Ovary (tissue), 9 donors: ENCODE results near the gene ATP5PO. TPM values are rescaled to one million over a fixed set of nuclear protein-coding genes. Genes with fewer than 3 reads are reported as not detected.

Experiments used
- DNase-seq, 5 donors: peaks; one replicate each; pipeline ENCODE4 v3.0.0-alpha.2; 2019 to 2020
- H3K27ac ChIP-seq, 2 donors: fragments of 200-600 bp; one replicate each; pipeline versions ENCODE4 v1.5.1 to v1.8.0; 2019 to 2022
- H3K27me3 ChIP-seq: fragments of 200-600 bp; one replicate; pipeline ENCODE4 v1.8.0; 2022
- H3K36me3 ChIP-seq: fragments of 200-600 bp; sonication (generic); one replicate; pipeline ENCODE4 v1.5.1; 2019
- H3K4me1 ChIP-seq: one replicate; pipeline ENCODE4 v1.8.1; 2013; ENCODE audit warnings: mild to moderate bottlenecking, moderate library complexity; ENCODE audit not compliant: insufficient read depth
- H3K4me3 ChIP-seq: fragments of 200-600 bp; sonication (generic); one replicate; pipeline ENCODE4 v1.5.1; 2017
- H3K9me3 ChIP-seq, 2 donors: fragments of 200-600 bp in 1 of 2; sonication (generic) in 1 of 2; one replicate each; pipeline versions ENCODE4 v1.5.1 to v1.8.1; 2013 to 2019; ENCODE audit warnings: mild to moderate bottlenecking in 1 of 2, moderate library complexity in 1 of 2
- EP300 ChIP-seq: sonication (generic); formaldehyde crosslinking; IDR thresholded peaks from one replicate; pipeline ENCODE4 v1.6.1; 2017; ENCODE audit warnings: antibody characterized with exemption
- POLR2A ChIP-seq: fragments of 450-650 bp; IDR thresholded peaks from one replicate; pipeline ENCODE4 v1.6.1; 2017; ENCODE audit warnings: antibody characterized with exemption, mild to moderate bottlenecking, moderate library complexity
- WGBS, 3 donors: extraction: QIAGEN DNeasy Blood & Tissue Kit in 1 of 3; methylation state at CpG; one replicate each; pipeline versions ENCODE4 v1.1.5 to v1.1.7; 2013 to 2017; 5-methylcytosine and 5-hydroxymethylcytosine counted together
- intact Hi-C, 4 donors: fragments of 100-400 bp; cut with DNase I; formaldehyde crosslinking; loops; one replicate each; pipeline versions ENCODE4 v1.11.0 to v1.15.1; 2022 to 2023
- polyA plus RNA-seq, 2 donors: library from polyadenylated mRNA; stranded (reverse); fragments of 200-250 nt in 1 of 2; fragments of 350-450 nt in 1 of 2; fragmentation: Illumina TruSeq in 1 of 2; extraction: RNeasy Lipid Tissue Mini Kit (QIAGEN cat#74804) in 1 of 2; gene quantifications; one replicate each; pipeline ENCODE4 v1.2.3, GENCODE V29; 2013 to 2014
- total RNA-seq, 7 donors: library from RNA; depleted of rRNA in 2 of 7; stranded (reverse); fragments of >200 nt in 2 of 7; fragmentation: NEBNext Ultra II Directional in 3 of 7; extraction: Animal tissue kit (Norgen Biotek cat#: 25700) in 3 of 7; gene quantifications; one replicate each; pipeline versions ENCODE4 v1.1.0 to v1.2.4, GENCODE V29; 2016 to 2023
- TF ChIP-seq, protein P1 (sequence below), 3 donors: fragments of 450-650 bp in 2 of 3; fragments of 200-600 bp in 1 of 3; IDR thresholded peaks; one replicate each; pipeline versions ENCODE4 v1.5.1 to v1.8.0; 2016 to 2022; ENCODE audit warnings: antibody characterized with exemption in 3 of 3, mild to moderate bottlenecking in 1 of 3
- donor health status: DM: no; HTN: no; CAD: no; lungs with moderate emphysema.
- donor health status: DM: no; HTN: no; CAD: no.
- donor health status: Bipolar disorder and iron deficiency.
- donor health status: DM: yes; HTN: yes; CAD: no.
- donor health status: DM: no; HTN: no; CAD: no.
- donor health status: DM: yes; HTN: yes; CAD: no.

ATP5PO gene
- total and polyA plus RNA-seq, 9 donors = 144 to 283 (median 170) TPM

GRCh38 chr21:33937931-33938339 is 22.3 kb upstream of the ATP5PO start:
- WGBS, 3 donors = 93 to 95% (median 94%) methylated on average over 14 of the region's 14 CpGs
- no peaks in the 10 kb centered on the region for H3K36me3 ChIP-seq
- no peaks in the 10 kb centered on the region for H3K4me1 ChIP-seq
- DNase-seq = no peak
- H3K9me3 ChIP-seq = no peaks in the 10 kb centered on the region
- intact Hi-C loops = loop anchor here in 2 of 4 donors (5.0 to 10.0 kb wide), 2 partner anchors 67 to 404 kb away; no protein-coding TSS in a partner anchor
- H3K27ac ChIP-seq = no peak overlapping the region
- H3K27me3 ChIP-seq = no peaks in the 10 kb centered on the region
- H3K4me3 ChIP-seq = no peak overlapping the region
- TF ChIP-seq POLR2A = no peak
- no peak for TF ChIP-seq EP300
- TF ChIP-seq, protein P1, sequence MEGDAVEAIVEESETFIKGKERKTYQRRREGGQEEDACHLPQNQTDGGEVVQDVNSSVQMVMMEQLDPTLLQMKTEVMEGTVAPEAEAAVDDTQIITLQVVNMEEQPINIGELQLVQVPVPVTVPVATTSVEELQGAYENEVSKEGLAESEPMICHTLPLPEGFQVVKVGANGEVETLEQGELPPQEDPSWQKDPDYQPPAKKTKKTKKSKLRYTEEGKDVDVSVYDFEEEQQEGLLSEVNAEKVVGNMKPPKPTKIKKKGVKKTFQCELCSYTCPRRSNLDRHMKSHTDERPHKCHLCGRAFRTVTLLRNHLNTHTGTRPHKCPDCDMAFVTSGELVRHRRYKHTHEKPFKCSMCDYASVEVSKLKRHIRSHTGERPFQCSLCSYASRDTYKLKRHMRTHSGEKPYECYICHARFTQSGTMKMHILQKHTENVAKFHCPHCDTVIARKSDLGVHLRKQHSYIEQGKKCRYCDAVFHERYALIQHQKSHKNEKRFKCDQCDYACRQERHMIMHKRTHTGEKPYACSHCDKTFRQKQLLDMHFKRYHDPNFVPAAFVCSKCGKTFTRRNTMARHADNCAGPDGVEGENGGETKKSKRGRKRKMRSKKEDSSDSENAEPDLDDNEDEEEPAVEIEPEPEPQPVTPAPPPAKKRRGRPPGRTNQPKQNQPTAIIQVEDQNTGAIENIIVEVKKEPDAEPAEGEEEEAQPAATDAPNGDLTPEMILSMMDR (IDR thresholded peaks at IDR 0.05) = no peak

GRCh38 chr21:33937146-33937545 is 21.5 kb upstream of the ATP5PO start:
- Histone ChIP-seq H3K36me3 (no peaks in the 10 kb centered on the region), H3K9me3 (no peaks in the 10 kb centered on the region), H3K27ac (no peak overlapping the region), H3K4me3 (no peak overlapping the region), H3K4me1 (peaks cover 4% of the 10 kb centered on the region), H3K27me3 (no peaks in the 10 kb centered on the region)
- TF ChIP-seq EP300 = no peak
- TF ChIP-seq, protein P1 (IDR thresholded peaks at IDR 0.05) = no peak
- TF ChIP-seq POLR2A = no peak
- WGBS, 3 donors = 75 to 89% (median 77%) methylated on average over 4 of the region's 4 CpGs
- no peak for DNase-seq
- intact Hi-C loops = loop anchor here in 2 of 4 donors (5.0 to 10.0 kb wide), 2 partner anchors 68 to 405 kb away; no protein-coding TSS in a partner anchor

- DNase-seq = no peak
- Histone ChIP-seq H3K27ac (no peak overlapping the region), H3K9me3 (no peaks in the 10 kb centered on the region), H3K36me3 (no peaks in the 10 kb centered on the region), H3K4me3 (no peak overlapping the region), H3K4me1 (peaks cover 4% of the 10 kb centered on the region), H3K27me3 (no peaks in the 10 kb centered on the region)
- WGBS, 3 donors = 51 to 67% (median 64%) methylated on average over 4 of the region's 4 CpGs
- intact Hi-C loops = loop anchor here in 2 of 4 donors (5.0 to 10.0 kb wide), 2 partner anchors 68 to 406 kb away; no protein-coding TSS in a partner anchor
- no peak for TF ChIP-seq EP300
- TF ChIP-seq, protein P1 (IDR thresholded peaks at IDR 0.05) = no peak
- TF ChIP-seq POLR2A = no peak
These were observed 20.9 kb upstream of the ATP5PO start for GRCh38 chr21:33936301-33937038.

DNA sequence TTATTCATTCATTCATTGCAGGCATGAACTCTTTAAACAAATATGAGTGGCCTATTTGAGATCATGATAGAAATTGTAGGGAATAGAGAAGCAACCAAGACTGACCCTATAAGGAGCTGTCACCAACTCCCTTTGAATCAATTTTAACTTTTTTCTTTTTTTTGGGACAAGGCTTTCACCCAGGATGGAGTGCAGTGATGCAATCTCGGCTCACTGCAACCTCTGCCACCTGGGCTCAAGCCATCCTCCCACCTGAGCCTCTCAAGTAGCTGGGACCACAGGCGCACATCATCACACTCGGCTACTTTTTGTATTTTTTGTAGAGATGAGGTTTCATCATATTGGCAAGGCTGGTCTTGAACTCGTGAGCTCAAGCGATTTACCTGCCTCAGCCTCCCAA is 17.1 kb upstream of the ATP5PO start:
- WGBS, 3 donors = 87 to 96% (median 94%) methylated on average over 5 of the region's 5 CpGs
- H3K27me3 ChIP-seq = no peaks in the 10 kb centered on the region
- H3K4me1 ChIP-seq = peaks cover 4% of the 10 kb centered on the region
- intact Hi-C loops = loop anchor here in 1 of 4 donors (10.0 kb wide), 1 partner anchor 72 kb away; no protein-coding TSS in a partner anchor
- no peaks in the 10 kb centered on the region for H3K36me3 ChIP-seq
- DNase-seq = no peak
- TF ChIP-seq EP300 = no peak
- TF ChIP-seq, protein P1 (IDR thresholded peaks at IDR 0.05) = no peak
- H3K9me3 ChIP-seq = no peaks in the 10 kb centered on the region
- no peak overlapping the region for H3K27ac ChIP-seq
- H3K4me3 ChIP-seq = peak overlapping the region; percentile 36
